BE2C (cell line): ENCODE data around the gene NODAL.

Experiments used
- DNase-seq: peaks from one replicate; pipeline ENCODE4 v3.0.0-alpha.2; 2020
- H3K27me3 ChIP-seq: fragments of 250-450 bp; sonication (Bioruptor Pico); 2 replicates; pipeline ENCODE4 v1.5.1; 2020; ENCODE audit warnings: mild to moderate bottlenecking
- H3K36me3 ChIP-seq: fragments of 250-450 bp; sonication (Bioruptor Pico); 2 replicates; pipeline ENCODE4 v1.5.1; 2020; ENCODE audit warnings: mild to moderate bottlenecking
- H3K4me1 ChIP-seq: fragments of 250-450 bp; sonication (Bioruptor Pico); 2 replicates; pipeline ENCODE4 v1.5.1; 2020
- H3K4me3 ChIP-seq: 2 replicates; pipeline ENCODE4 v1.5.1; 2011; ENCODE audit warnings: low read depth, low read length
- H3K9me3 ChIP-seq: fragments of 250-450 bp; sonication (Bioruptor Pico); 2 replicates; pipeline ENCODE4 v1.5.1; 2020
- TF ChIP-seq, protein P1 (sequence below): IDR thresholded peaks from 2 replicates; pipeline ENCODE4 v1.5.1; 2012; ENCODE audit warnings: mild to moderate bottlenecking, low read depth, low read length

Gene NODAL

DNA sequence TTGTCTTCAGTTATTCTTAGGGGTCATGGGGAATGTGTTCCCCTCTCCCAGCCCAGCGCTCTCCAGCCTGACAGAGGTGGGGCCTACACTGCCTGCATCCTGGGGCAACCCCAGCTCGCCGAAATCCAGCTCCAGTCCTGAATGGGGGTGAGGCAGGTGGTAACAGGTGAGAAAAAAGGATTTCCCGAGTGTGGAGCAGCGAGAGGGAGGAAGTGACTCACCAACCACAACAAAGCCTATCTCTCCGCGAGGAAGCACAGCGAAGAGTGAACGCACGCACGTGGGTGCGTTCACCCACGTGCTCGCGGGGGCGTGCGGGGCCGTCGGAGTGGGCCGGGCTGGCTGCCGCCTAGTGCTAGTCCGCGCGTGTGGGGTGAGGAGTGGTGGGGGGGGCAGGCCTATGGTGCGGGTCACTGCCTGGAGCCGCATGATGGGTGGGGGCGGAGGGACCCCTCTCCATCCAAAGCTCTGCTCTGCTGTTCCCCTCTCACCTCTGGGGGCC lies 36.2 kb upstream of the NODAL start:
- no peaks in the 10 kb centered on the region for H3K9me3 ChIP-seq
- H3K4me1 ChIP-seq, result no peaks in the 10 kb centered on the region; the same call in 1 of the 2 replicates
- H3K27me3 ChIP-seq, result no peaks in the 10 kb centered on the region; the same call in none of the 2 replicates
- peak; percentile 29 for DNase-seq
- H3K36me3 ChIP-seq, result no peaks in the 10 kb centered on the region
- peak overlapping the region; percentile 50 for H3K4me3 ChIP-seq
- TF ChIP-seq, protein P1, sequence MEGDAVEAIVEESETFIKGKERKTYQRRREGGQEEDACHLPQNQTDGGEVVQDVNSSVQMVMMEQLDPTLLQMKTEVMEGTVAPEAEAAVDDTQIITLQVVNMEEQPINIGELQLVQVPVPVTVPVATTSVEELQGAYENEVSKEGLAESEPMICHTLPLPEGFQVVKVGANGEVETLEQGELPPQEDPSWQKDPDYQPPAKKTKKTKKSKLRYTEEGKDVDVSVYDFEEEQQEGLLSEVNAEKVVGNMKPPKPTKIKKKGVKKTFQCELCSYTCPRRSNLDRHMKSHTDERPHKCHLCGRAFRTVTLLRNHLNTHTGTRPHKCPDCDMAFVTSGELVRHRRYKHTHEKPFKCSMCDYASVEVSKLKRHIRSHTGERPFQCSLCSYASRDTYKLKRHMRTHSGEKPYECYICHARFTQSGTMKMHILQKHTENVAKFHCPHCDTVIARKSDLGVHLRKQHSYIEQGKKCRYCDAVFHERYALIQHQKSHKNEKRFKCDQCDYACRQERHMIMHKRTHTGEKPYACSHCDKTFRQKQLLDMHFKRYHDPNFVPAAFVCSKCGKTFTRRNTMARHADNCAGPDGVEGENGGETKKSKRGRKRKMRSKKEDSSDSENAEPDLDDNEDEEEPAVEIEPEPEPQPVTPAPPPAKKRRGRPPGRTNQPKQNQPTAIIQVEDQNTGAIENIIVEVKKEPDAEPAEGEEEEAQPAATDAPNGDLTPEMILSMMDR, result no peak

DNA sequence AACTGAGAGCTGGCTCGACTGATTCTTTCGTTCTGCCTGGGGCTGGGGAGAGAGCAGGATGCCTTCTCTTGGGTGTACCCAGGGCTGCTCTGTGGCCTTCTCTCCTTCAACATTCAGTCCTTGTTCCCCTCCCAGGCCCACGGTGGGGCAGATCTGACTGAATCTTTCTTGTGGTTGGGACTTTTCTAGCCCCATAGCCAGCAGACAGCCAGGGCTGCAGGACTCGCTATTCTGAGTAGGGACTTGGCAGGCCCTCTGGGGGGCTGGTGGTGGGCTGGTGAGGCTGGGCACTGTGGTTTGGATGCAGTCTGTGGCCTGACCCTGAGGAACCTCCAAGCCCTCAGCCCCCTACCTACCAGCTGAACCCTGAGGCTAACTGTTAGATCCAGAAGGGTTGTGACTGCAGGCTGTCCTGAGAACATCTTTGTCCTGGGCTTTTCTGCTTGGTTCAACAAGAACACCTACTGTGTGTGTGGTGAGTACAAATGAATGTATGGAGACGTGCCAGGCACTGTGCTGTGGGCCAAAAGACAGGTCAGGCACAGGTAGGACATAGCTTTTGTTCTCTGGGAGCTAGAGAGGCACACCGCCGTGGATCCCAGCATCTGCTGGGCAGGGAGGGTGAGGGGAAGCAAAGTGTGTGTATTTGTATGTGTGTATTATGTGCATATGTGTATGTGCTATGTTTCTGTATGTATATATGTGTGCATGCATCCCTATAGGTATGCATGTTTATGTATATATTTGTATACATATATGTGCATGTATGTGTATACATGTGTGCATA lies 35.0 kb upstream of the NODAL start:
- Histone ChIP-seq H3K4me3 (no peak overlapping the region), H3K4me1 (no peaks in the 10 kb centered on the region; the same call in 1 of the 2 replicates), H3K36me3 (no peaks in the 10 kb centered on the region), H3K9me3 (no peaks in the 10 kb centered on the region), H3K27me3 (no peaks in the 10 kb centered on the region; the same call in none of the 2 replicates)
- TF ChIP-seq, protein P1, result no peak
- DNase-seq, result no peak

GRCh38 chr10:70475661-70476060 lies 34.2 kb upstream of the NODAL start:
- H3K4me3 ChIP-seq, result no peak overlapping the region
- H3K4me1 ChIP-seq, result no peaks in the 10 kb centered on the region; the same call in 1 of the 2 replicates
- H3K36me3 ChIP-seq, result no peaks in the 10 kb centered on the region
- H3K27me3 ChIP-seq, result no peaks in the 10 kb centered on the region; the same call in none of the 2 replicates
- no peaks in the 10 kb centered on the region for H3K9me3 ChIP-seq
- TF ChIP-seq, protein P1, result no peak
- DNase-seq, result no peak

DNA sequence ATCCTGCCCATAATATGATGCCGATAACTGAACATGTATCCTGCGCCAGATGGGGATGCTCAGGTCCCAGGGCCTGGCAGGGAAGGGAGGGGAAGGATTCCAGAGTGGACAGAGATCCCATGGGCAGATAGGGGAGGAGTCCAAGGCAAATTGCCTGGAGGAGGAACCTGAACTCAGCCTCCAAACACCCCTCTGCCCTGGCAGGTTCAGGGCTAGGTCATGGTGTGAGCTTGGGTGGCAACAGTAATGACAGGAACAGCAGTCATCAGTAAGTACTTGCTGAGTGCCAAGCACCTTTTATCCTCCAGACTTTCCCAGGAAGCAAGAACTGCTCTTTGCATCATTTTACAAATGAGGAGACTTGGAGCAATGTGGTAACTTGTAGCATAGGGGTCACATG lies 33.3 kb upstream of the NODAL start:
- no peak overlapping the region for H3K4me3 ChIP-seq
- H3K27me3 ChIP-seq, result no peaks in the 10 kb centered on the region; the same call in none of the 2 replicates
- no peaks in the 10 kb centered on the region for H3K9me3 ChIP-seq
- TF ChIP-seq, protein P1, result no peak
- no peaks in the 10 kb centered on the region; the same call in 1 of the 2 replicates for H3K4me1 ChIP-seq
- no peak for DNase-seq
- no peaks in the 10 kb centered on the region for H3K36me3 ChIP-seq

- no peaks in the 10 kb centered on the region; the same call in 1 of the 2 replicates for H3K27me3 ChIP-seq
- no peak overlapping the region for H3K4me3 ChIP-seq
- DNase-seq, result no peak
- no peaks in the 10 kb centered on the region for H3K36me3 ChIP-seq
- H3K9me3 ChIP-seq, result no peaks in the 10 kb centered on the region
- TF ChIP-seq, protein P1, result no peak
- no peaks in the 10 kb centered on the region; the same call in 1 of the 2 replicates for H3K4me1 ChIP-seq
Measured at GRCh38 chr10:70472799-70473454, 31.4 kb upstream of the NODAL start.

- H3K4me1 ChIP-seq, result no peaks in the 10 kb centered on the region
- no peaks in the 10 kb centered on the region for H3K27me3 ChIP-seq
- no peak overlapping the region for H3K4me3 ChIP-seq
- H3K9me3 ChIP-seq, result no peaks in the 10 kb centered on the region
- TF ChIP-seq, protein P1, result no peak
- no peak for DNase-seq
- H3K36me3 ChIP-seq, result no peaks in the 10 kb centered on the region
Measured at GRCh38 chr10:70466951-70467350, 25.5 kb upstream of the NODAL start.
